ENCODE results near the gene CA10. TPM values are rescaled to one million over a fixed set of nuclear protein-coding genes. Genes with fewer than 3 reads are reported as not detected.
A peak's percentile ranks its signal among the peaks of the same experiment; 100 is the strongest.

CA10 gene
- total and polyA plus RNA-seq, 2 experiments from 2014 or later = 0.92 to 1.5 TPM

DNA sequence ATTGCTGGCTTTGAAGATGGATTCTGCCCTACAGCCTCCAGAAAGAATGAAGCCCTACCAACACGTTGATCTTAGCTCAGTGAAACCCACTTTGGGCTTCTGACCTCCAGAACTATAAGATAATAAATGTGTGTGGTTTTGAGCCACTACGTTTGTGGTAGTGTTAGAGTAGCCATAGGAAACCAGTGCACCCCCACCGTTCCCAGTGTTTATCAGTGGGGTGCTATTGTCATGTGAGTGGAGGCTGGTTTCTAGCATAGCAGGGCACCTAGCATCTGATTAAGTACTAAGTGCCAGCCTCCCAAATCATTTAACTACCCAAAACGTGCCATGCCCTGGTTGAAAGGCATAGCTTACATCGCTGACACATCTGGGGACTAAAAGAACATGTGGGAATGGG, 474.3 kb downstream of the CA10 start:
- Histone ChIP-seq H3K4me2 (no peak overlapping the region), H3K27me3 (ENCODE audit: insufficient read depth) (no peaks in the 10 kb centered on the region), H4K20me1 (replicated peaks; ENCODE audit: insufficient read depth) (no peaks in the 10 kb centered on the region), H3K9me2 (ENCODE audit: insufficient read depth) (peaks cover 3% of the 10 kb centered on the region; the same call in 1 of the 2 replicates), H3K36me3 (ENCODE audit: insufficient read depth) (no peaks in the 10 kb centered on the region), H3K27ac (ENCODE audit: low read depth) (no peak overlapping the region), H3F3A (replicated peaks; ENCODE audit: low read depth) (no peaks in the 10 kb centered on the region), H3K4me1 (ENCODE audit: insufficient read depth) (peaks cover 6% of the 10 kb centered on the region; the same call in 1 of the 2 replicates), H2AFZ (no peak overlapping the region), H3K4me3 (no peak overlapping the region), H3K79me2 (replicated peaks; ENCODE audit: insufficient read depth) (no peaks in the 10 kb centered on the region)
- H3K4me3 Mint-ChIP-seq = no peak overlapping the region
- H3K27ac Mint-ChIP-seq = no peak overlapping the region
- no peaks in the 10 kb centered on the region for H3K9me3 Mint-ChIP-seq
- TF ChIP-seq JUNB (IDR thresholded peaks at IDR 0.05; ENCODE audit: unreplicated experiment) (no peak), CREB1 (CRISPR knock-in tag; IDR thresholded peaks at IDR 0.05; ENCODE audit: low read depth) (no peak), ZNF114 (CRISPR knock-in tag; IDR thresholded peaks at IDR 0.05) (no peak), ZNF462 (CRISPR knock-in tag; IDR thresholded peaks at IDR 0.05) (no peak)
- TF ChIP-seq, protein P1, sequence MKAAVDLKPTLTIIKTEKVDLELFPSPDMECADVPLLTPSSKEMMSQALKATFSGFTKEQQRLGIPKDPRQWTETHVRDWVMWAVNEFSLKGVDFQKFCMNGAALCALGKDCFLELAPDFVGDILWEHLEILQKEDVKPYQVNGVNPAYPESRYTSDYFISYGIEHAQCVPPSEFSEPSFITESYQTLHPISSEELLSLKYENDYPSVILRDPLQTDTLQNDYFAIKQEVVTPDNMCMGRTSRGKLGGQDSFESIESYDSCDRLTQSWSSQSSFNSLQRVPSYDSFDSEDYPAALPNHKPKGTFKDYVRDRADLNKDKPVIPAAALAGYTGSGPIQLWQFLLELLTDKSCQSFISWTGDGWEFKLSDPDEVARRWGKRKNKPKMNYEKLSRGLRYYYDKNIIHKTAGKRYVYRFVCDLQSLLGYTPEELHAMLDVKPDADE (IDR thresholded peaks at IDR 0.05) = no peak
- TF ChIP-seq, protein P2, sequence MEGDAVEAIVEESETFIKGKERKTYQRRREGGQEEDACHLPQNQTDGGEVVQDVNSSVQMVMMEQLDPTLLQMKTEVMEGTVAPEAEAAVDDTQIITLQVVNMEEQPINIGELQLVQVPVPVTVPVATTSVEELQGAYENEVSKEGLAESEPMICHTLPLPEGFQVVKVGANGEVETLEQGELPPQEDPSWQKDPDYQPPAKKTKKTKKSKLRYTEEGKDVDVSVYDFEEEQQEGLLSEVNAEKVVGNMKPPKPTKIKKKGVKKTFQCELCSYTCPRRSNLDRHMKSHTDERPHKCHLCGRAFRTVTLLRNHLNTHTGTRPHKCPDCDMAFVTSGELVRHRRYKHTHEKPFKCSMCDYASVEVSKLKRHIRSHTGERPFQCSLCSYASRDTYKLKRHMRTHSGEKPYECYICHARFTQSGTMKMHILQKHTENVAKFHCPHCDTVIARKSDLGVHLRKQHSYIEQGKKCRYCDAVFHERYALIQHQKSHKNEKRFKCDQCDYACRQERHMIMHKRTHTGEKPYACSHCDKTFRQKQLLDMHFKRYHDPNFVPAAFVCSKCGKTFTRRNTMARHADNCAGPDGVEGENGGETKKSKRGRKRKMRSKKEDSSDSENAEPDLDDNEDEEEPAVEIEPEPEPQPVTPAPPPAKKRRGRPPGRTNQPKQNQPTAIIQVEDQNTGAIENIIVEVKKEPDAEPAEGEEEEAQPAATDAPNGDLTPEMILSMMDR (conservative IDR thresholded peaks at IDR 0.05; ENCODE audit: low read depth in 2 of 2) = no peak
- ATAC-seq = peak; percentile 45; the same call in 2 of the 3 replicates
- H3K36me3 Mint-ChIP-seq (ENCODE audit: low read depth) = no peaks in the 10 kb centered on the region
- peak; percentile 8 for DNase-seq (ENCODE audit: low spot score)
- H3K4me1 Mint-ChIP-seq = peaks cover 19% of the 10 kb centered on the region
- peaks cover 2% of the 10 kb centered on the region for H3K27me3 Mint-ChIP-seq (ENCODE audit: insufficient read depth, low read depth, poor library complexity)

Measured in GM23338 (cell line).